RWPE1 (cell line): ENCODE measurements around the gene GPI.
A peak's percentile ranks its signal among the peaks of the same experiment; 100 is the strongest.

Experiments used
- CTCF ChIA-PET: fragments of 350-600 bp; sonication (Branson Sonifier 250); formaldehyde crosslinking; extraction: SDS; loops from one replicate; lab custom pipeline; 2021; lab: Yijun Ruan, JAX
- POLR2A ChIA-PET: fragments of 400-600 bp; formaldehyde crosslinking; extraction: SDS; loops from one replicate; lab custom pipeline; 2020; ENCODE audit warnings: antibody characterized with exemption; ENCODE audit not compliant: low non-redundant PET; lab: Yijun Ruan, JAX
- DNase-seq: peaks from one replicate; pipeline ENCODE4 v3.0.0; 2012; ENCODE audit warnings: low spot score
- H3K27ac ChIP-seq: fragments of 450-650 bp; 2 replicates; pipeline ENCODE4 v1.5.1; 2017
- TF ChIP-seq, protein P1 (sequence below): fragments of 450-650 bp; conservative IDR thresholded peaks from 2 replicates; pipeline ENCODE4 v1.5.1; 2017; ENCODE audit warnings: low read depth, mild to moderate bottlenecking

Gene GPI

DNA sequence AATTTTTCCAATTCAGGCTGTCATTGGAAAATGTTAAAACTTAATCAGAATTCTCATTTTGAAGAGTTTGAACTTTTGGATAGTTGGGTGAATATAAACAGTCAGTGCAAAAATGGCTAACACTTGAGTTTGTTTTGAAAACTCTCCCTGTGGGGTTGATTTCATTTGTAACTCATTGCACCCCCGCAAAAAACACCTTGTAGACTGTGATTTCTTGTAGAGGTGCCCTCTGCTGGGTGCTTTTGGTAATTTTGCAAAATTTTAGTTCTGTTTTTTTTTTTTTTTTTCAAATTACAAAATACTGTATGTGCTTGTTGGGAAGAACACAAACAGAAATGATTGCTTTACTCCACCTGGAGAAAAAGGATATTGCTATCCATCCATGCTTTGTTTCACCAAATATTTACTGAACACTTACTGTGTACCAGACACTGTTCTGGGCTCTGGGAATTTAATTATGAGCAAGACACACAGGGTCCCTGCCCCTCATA is 28.2 kb upstream of the GPI start:
- no peak overlapping the region for H3K27ac ChIP-seq
- TF ChIP-seq, protein P1, sequence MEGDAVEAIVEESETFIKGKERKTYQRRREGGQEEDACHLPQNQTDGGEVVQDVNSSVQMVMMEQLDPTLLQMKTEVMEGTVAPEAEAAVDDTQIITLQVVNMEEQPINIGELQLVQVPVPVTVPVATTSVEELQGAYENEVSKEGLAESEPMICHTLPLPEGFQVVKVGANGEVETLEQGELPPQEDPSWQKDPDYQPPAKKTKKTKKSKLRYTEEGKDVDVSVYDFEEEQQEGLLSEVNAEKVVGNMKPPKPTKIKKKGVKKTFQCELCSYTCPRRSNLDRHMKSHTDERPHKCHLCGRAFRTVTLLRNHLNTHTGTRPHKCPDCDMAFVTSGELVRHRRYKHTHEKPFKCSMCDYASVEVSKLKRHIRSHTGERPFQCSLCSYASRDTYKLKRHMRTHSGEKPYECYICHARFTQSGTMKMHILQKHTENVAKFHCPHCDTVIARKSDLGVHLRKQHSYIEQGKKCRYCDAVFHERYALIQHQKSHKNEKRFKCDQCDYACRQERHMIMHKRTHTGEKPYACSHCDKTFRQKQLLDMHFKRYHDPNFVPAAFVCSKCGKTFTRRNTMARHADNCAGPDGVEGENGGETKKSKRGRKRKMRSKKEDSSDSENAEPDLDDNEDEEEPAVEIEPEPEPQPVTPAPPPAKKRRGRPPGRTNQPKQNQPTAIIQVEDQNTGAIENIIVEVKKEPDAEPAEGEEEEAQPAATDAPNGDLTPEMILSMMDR: peak; percentile 72
- peak; percentile 30 for DNase-seq
- ChIA-PET POLR2A (no interaction called here), CTCF (interaction anchor here (0.7 to 1.8 kb wide), 6 partner anchors 9 to 130 kb away, joined by 3 to 6 read pairs (median 4); no protein-coding TSS in a partner anchor)

DNA sequence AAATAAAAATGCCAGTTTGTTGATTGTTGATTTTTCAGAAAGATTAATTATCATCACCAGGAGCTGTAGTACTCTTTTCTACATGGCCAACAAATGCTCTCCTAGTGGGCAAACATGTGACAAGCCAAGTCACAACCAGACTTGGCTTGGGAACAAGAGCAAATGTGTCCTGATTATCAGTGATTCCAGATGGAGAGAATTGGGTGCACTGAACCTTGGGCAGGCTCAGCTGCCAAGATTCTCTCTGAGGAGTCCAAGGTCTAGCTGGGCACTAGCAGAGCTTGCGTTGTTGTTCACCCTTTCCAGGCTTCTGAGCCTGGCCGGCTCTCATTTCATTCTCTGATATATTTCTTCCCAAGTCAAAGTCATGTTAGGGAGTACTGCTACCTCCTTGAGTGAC is 27.3 kb upstream of the GPI start:
- ChIA-PET CTCF (interaction anchor here (0.6 to 1.0 kb wide), 4 partner anchors 10 to 131 kb away, joined by 3 to 5 read pairs (median 4); no protein-coding TSS in a partner anchor), POLR2A (no interaction called here)
- TF ChIP-seq, protein P1: no peak
- no peak overlapping the region for H3K27ac ChIP-seq
- DNase-seq: no peak

DNA sequence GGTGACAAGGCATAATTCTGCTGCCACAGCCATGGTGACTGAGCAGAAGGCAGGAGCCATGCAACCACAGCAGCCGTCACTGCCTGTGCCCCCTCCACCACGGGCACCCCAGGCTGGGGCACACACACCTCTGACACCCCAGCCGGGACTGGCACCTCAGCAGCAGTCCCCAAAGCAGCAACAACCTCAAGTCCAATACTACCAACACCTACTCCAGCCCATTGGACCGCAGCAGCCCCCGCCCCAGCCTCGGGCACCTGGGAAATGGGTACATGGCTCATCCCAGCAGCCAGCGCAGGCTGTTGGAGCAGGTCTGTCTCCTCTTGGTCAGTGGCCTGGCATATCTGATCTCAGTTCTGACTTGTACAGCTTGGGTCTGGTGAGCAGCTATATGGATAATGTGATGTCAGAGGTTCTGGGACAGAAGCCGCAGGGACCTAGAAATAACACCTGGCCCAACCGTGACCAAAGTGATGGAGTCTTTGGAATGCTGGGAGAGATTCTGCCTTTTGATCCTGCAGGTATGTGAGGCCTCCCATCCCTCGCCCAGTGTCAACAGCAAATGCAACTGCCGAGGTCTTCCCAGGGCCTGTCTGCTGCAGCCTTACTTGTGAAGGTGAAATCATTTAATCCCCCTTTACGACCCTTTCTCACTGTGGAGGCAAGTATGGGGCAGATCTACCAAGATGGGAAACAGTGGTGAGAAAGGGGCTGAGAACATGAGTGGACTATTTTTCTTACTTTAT is 22.9 kb upstream of the GPI start:
- no peak for DNase-seq
- POLR2A ChIA-PET: no interaction called here
- TF ChIP-seq, protein P1: no peak
- no peak overlapping the region for H3K27ac ChIP-seq
- CTCF ChIA-PET: interaction anchor here (0.6 kb wide), 1 partner anchor 14 kb away, joined by 3 read pairs; no protein-coding TSS in a partner anchor

DNA sequence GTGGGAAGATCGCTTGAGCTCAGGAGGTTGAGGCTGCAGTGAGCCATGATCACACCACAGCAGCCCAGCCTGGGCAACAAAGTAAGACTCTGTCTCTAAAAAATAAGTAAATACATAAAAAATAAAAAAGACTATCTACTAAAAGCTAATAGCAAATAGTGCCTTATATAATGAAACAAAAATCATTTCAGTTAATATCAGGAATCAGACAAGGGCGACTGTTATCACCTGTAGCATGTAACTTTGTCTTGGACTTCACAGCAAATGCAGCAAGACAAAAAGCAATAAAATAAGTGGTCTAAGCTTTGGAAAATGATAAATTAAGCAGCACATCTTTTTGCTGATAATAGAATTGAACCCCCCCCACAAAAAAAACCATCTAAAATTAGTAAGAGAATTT is 21.2 kb upstream of the GPI start:
- no peak for DNase-seq
- CTCF ChIA-PET: no interaction called here
- POLR2A ChIA-PET: no interaction called here
- TF ChIP-seq, protein P1: no peak
- H3K27ac ChIP-seq: no peak overlapping the region

DNA sequence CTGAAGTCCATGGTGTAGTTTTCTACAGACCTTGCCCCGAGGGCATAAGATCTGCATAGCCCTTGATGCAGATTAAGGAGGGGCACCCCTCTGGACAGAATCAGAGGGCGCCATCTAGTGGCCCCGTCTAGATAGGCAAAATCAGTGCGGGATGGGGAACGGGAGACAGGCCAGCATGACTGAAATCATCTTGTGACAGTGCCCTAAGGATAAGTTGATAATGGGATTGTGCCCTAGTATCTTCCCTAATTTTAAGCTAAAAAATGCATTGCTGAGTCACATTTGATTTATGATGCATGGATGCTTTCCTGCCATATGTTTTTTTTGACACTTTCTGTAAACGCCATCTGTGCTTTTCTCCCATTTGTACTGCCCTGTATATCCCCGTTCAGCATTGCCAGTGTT is 19.0 kb upstream of the GPI start:
- ChIA-PET POLR2A (no interaction called here), CTCF (interaction anchor here (0.6 to 1.7 kb wide), 7 partner anchors 10 to 93 kb away, joined by 3 to 7 read pairs (median 3); no protein-coding TSS in a partner anchor)
- TF ChIP-seq, protein P1: peak; percentile 74
- peak; percentile 82 for DNase-seq
- H3K27ac ChIP-seq: no peak overlapping the region

DNA sequence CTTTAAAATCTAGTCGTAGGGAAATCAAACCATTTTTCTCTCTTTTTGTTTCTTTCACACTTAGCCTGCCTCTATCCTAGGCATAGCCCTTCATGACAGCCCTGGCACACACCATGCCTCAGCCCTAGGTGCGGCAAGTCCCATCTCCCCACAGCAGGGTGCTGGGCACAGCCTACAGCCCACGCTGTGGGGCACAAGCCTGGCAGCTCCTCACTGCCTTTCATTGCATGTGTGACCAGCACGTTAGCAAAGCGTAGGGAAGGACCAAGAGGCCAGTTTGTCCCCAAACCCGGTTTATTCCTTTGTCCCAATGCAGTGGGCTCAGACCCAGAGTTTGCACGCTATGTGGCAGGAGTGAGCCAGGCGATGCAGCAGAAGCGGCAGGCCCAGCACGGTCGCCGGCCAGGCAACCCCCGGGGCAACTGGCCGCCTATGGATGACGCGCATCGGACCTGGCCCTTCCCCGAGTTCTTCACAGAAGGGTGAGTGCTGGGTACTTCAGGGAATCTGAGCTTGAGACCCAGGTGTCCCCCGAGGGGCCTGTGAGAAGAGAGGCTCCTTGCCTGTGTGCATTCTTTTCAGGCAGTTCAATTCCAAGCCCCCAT is 17.3 kb upstream of the GPI start:
- ChIA-PET POLR2A (no interaction called here), CTCF (interaction anchor here (0.6 kb wide), 1 partner anchor 10 kb away, joined by 3 read pairs; no protein-coding TSS in a partner anchor)
- DNase-seq: no peak
- TF ChIP-seq, protein P1: no peak
- H3K27ac ChIP-seq: no peak overlapping the region
